GM10847 (cell line): ENCODE results near the gene VAV2.

Experiments
- POLR2A ChIP-seq: IDR thresholded peaks from 2 replicates; pipeline ENCODE4 v1.6.1; 2011; ENCODE audit not compliant: insufficient read length; ENCODE audit errors: extremely low read depth

VAV2 gene

DNA sequence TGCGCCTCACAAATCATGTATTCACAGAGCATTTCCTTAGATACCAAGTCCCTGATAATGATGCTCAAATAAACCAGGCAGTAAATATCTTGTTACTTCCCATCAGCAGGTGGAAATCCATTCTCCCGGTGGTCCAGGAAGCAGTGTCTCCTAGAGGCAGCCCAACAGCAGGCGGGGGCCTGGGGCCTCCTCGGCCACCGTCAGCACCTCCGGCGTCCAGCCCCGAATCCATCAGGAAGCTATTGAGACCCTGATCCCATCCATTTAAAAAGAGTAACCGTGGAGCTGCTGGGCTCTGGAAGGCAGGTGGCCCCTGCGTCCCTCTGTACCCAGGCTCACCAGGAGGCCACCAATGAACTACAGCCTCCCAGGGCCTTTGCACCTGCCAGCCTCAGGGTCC, 54.0 kb downstream of the VAV2 start:
- no peak for TF ChIP-seq POLR2A

DNA sequence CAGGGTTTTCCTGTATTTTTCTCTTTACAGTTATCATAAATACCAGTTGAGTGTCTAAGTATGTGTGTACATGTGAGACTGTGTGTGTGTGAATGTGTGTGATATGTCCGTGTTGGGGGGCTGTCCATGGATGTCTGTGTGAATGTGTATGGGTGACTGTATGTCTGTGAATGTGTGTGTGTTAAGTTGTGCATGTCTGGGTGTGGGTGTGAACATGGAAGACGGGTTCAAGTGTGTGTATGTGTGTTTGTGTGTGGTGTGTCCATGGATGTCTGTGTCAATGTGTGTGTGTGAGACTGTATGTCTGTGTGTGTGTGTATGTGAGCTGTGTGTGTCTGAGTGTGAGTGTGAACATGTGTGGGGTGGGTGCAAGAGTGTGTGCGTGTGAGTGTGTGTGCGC, 55.0 kb downstream of the VAV2 start:
- TF ChIP-seq POLR2A = no peak

GRCh38 chr9:133935328-133936005, 56.7 kb downstream of the VAV2 start:
- no peak for TF ChIP-seq POLR2A

DNA sequence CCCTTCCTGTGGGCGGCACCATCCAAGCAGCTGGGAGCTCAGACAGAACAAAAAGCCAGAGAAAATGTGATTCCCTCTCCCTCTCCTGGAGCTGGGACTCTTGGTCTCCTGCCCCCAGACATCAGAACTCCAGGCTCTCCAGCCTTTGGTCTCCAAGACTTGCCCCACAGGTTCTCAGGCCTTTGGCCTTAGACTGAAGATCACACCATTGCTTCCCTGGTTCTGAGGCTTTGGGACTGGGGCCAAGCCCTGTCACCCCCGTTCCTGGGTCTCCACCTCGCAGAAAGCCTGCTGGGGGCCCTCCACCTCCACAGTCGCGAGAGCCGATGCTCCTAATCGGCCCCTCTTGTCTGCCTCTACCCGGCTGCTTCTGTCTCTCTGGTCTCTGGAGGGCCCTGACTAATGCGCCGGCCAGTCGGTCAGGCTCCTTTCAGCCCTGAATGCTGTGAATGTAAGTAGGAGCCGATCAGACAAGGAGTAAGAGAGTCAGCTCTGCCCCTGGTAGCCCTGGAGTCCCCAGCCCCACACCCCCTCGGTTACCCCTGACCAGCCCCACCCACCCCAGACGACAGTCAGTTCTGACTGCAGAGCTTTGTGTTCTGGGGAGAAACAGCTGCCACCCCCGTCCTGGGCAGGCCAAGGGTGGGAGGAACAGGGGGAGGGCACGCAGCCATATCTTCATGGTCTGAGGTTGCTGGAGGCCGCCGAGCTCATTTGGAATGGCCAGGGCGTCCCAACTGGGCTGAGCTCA, 57.5 kb downstream of the VAV2 start:
- TF ChIP-seq POLR2A = no peak

DNA sequence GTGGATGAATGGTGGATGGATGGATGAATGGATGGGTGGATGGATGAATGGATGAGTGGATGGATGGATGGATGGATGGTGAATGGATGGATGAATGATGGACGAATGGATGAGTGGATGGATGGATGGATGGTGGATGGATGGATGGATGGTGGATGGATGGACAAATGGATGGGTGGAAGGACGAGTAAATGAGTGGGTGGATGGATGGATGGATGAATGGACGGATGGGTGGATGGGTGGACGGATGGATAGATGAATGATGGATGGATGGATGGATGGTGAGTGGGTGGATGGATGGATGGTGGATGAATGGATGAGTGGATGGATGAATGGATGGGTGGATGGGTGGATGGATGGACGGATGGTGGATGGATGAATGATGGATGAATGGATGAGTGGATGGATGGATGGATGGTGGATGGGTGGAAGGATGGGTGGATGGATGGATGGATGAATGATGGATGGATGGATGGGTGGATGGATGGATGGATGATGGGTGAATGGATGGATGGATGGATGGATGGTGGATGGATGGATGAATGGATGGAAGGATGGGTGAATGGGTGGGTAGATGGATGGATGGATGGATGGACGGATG, 58.6 kb downstream of the VAV2 start:
- TF ChIP-seq POLR2A = no peak

GRCh38 chr9:133932633-133933032, 59.5 kb downstream of the VAV2 start:
- TF ChIP-seq POLR2A = no peak

DNA sequence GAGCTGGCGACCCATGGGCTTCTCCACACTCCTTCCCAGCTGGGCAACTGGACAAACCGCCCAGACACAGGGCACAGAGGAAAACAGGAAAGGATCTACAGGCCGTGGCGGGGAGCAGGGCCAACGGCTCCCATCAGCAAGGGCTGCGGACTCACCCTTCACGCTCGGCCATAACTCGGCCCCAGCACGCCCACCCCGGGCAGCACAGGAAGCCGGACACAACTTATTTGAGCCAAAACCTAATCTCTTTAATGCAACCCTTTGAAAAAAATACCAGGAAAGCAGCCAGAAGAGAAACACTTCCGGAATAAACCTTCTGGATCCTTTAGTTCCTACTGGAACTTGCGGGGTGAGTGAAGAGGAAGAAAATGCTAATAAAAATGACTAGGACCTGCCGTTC, 59.9 kb downstream of the VAV2 start:
- TF ChIP-seq POLR2A = no peak

DNA sequence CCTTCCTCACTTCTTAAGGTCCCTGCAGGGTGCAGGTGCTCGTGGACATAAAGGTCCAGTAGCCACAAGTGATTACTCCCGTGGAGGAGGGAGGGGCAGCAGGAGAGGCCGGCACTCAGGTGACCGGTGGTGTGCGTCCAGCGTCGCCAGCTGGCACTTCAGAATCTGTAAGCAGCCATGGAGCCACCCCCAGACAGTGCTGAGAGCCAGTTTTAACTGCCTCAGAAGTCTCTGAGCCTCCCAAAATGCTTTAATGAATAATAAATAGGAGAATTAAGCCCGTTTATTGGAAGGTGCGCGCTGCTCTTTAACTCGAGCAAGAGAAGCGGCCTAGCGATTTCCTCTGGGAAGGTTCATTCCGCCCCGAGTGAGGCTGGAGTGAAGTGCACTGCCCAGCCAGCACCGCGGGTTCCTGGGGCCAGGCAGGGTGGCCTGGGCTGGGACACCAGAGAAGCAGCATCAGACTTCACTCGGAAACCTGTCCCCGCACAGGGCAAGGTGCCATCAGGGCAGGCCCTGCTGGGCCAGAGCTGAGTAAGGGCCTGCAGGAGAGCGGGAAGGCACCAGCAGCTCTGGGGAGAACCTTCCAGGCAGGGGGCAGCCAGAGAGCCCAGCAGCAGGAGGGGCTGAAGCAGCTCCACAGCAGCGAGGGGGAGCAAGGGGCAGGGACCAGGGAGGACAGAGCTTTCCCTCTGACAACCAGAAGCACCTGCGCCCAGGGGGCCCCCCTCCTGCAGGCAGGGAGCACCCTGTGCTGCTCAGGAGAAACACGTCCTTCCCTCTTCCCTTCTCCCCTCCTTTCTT, 61.2 kb downstream of the VAV2 start:
- no peak for TF ChIP-seq POLR2A

DNA sequence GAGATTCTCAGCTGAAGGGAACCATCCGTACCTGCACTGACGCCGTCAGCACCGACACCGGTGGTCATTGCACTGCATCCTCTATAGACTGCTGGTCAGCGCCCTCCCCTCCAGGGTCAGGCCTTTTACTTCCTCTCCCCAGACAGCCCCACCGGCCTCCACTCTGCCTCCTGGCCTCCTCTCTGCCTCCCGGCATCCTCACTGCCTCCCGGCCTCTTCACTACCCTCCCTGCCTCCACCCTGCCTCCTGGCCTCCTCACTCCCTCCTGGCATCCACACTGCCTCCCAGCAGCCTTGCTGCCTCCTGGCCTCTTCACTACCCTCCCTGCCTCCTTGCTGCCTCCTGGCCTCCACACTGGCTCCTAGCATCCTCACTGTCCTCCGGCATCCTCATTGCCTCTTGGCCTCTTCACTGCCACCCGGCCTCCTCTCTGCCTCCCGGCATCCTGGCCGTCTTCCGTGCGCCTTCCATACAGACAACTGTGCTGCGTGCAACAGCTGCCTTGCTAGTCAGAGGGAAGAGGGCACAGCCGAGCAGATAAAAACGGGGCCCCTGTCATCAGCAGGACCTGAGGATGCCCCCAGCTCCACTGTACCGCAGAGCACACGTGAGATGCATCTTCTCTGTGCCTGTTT, 62.0 kb downstream of the VAV2 start:
- no peak for TF ChIP-seq POLR2A

GRCh38 chr9:133929599-133929998, 62.5 kb downstream of the VAV2 start:
- no peak for TF ChIP-seq POLR2A

DNA sequence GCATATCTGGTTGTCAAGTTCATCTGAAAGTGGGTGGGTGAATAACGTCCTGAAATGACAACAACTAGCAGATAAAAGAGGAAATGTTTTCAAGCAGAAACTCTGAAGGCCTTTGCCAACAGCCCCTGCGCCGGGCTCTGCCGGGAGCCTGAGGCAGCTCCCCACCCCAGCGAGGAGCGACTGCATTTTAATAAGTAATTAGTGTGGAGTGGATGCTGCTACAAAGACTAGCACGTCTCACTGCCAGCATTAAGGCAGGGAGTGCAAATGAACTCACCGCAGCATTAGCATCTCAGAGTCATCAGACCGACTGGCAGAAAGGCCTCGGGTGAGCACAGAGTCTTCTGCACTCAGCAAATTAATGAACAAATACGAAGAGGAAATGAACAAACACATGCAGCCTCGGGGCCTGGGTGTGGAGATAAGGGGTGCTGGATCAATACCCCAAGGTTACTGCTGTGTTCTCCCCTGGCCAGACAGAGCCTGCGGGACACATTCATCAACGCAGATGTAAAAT, 63.8 kb downstream of the VAV2 start:
- no peak for TF ChIP-seq POLR2A

GRCh38 chr9:133927041-133927440, 65.1 kb downstream of the VAV2 start:
- no peak for TF ChIP-seq POLR2A

GRCh38 chr9:133926165-133926856, 65.8 kb downstream of the VAV2 start:
- TF ChIP-seq POLR2A = no peak

DNA sequence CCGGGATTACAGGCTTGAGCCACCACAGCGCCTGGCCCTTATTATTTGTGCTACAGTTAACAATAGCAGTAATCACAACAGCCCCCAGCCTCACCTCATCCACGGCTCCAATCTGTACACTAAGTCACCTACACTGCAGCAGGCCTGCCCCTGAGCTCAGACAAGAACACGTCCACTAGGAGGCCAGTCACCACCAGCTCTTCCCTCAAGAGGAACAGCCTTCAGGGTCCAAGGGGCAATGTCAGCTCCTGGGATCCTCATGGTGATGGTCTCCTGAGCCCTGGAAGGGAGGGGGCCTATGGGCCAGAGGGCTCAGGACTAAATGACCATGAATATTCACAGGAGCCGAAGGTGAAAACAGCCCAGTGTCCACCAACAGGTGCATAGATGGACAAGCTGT, 67.7 kb downstream of the VAV2 start:
- TF ChIP-seq POLR2A = no peak

DNA sequence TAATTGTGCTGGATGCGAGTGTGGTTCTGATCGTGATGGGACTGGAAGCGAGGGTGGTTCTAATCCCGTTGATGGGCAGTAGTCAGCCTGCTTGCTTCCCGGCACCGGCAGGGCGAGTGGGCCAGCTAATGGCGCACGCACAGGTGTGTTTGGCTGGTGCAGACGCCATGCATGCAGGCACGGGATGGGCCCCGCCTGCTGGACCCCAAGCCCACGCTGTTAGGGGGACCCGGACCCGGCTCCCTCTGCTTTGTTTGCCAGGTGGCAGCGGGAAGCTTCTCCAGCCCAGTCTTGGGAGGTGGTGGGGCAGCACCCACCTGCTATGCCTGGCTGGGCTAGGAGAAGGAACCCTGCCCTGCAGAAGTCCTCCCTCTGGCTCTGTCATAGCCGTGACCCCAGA, 70.3 kb downstream of the VAV2 start:
- no peak for TF ChIP-seq POLR2A

DNA sequence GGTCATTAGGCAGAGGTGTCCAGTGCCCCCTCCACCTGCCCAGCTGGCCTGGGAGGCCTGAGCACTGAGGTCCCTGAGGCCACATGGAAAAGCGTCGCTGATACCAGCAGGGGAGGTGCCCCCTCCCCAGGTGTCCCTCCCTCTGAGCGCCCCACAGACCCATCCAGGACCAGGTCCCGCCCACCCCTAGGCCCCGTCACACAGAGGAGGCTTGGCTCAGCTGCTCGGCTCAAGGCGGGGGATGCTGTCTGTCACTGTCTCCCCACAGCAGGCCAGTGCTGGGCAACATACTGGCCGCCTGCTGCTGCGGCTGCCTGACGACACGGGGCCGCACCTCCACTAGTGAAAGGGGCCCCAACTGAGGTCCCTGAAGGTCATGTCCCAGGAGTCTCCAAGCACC, 71.7 kb downstream of the VAV2 start:
- TF ChIP-seq POLR2A = no peak
